WI38 (cell line): ENCODE results near the gene EFNB1.

Experiments
- H3K4me3 ChIP-seq: 2 replicates; pipeline ENCODE4 v1.5.1; 2011; ENCODE audit warnings: low read depth, mild to moderate bottlenecking, control low read depth, low read length
- TF ChIP-seq, protein P1 (sequence below): IDR thresholded peaks from 2 replicates; pipeline ENCODE4 v1.5.1; 2012; ENCODE audit warnings: low read depth, mild to moderate bottlenecking, control low read depth, low read length

EFNB1 gene

DNA sequence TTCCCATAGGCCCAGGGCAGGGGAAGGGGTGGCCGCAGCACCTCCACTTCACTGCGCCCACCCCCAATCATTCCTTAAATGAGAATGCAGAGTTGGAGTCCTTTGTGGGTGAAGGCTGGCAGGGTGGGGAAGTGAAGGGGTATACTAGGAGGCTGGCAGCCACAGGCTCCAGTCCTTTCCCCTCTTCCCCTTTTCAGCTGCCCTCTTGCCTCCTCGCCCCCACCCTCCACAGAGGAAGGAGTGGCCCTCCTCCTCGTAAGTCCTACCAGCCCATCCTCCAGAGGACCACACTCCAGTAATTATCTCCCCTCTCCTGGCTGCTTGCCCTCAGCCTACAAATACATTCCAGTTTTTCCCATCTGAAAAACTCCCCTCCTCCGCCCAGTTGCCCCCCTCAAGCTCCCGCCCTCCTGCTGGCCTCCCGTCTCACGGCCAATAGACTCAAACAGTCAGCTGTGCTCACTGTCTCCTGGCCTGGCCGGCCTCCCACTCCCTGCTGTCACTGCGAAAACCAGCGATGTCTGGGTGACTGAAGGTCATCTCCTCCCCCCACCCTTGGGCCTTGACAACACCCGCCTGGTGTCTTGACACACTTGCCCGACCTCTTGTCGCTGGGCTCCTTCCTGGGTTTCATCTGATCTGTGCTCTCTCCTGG lies 38.8 kb downstream of the EFNB1 start:
- TF ChIP-seq, protein P1, sequence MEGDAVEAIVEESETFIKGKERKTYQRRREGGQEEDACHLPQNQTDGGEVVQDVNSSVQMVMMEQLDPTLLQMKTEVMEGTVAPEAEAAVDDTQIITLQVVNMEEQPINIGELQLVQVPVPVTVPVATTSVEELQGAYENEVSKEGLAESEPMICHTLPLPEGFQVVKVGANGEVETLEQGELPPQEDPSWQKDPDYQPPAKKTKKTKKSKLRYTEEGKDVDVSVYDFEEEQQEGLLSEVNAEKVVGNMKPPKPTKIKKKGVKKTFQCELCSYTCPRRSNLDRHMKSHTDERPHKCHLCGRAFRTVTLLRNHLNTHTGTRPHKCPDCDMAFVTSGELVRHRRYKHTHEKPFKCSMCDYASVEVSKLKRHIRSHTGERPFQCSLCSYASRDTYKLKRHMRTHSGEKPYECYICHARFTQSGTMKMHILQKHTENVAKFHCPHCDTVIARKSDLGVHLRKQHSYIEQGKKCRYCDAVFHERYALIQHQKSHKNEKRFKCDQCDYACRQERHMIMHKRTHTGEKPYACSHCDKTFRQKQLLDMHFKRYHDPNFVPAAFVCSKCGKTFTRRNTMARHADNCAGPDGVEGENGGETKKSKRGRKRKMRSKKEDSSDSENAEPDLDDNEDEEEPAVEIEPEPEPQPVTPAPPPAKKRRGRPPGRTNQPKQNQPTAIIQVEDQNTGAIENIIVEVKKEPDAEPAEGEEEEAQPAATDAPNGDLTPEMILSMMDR, result no peak
- H3K4me3 ChIP-seq, result no peak overlapping the region

DNA sequence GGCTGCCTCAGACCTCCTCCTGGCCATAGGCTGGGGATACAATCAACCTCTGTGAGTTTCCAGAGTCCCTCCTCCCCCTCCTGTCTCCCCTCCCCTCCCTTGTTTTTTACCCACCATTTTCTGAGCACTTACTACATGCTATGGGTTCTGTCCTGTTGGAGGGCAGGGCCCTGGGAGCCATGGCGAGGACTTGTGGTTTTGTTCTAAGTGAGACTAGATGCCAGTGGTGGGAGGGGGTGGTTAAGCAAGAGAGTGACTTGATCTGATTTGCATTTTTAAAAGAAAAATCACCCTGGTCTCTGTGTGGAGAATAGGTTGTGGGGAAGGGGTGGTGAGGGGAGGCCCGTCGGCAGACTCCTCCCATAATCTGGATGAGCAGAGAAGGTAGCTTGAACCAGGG lies 39.5 kb downstream of the EFNB1 start:
- no peak overlapping the region for H3K4me3 ChIP-seq
- TF ChIP-seq, protein P1, result no peak

DNA sequence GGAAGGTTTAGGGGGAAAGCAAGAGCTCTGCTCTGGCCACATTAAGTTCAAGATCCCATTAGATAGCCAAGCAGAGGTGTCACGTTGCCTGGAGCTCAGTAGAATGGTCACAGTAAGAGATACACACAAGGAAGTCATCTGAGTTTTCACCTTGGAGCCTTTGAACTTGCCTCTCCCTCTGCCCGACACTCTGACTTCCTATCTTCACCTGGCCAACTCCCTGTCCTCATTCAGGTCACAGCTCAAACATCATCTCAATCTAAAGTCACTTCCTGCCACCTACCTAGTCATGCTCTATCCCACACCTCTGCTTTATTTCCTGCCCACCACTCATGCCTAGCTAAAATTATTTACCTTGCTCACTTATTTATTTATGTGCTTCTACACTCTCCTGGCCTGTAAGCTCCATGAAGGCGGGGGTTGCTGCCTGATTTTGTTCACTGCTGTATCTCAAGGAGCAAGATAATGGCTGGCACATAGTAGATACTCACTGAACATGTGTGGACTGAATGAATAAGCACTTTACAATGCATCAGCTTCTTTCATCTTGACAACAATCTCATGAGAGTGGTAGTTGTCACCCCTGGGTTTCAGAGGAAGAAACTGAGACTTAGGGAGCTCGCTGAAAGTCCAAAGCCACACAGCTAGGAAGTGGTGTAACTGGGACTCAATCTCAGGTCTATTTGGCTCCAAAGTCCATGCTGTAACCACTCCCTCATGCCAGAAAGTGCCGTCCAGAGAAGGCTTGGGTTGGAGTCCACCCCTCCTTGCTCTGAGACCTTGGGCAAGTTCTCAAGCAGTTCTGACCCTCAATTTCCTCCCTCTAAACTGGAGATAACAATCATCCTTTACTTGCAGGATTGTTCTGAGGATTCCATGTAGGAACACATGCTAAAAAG lies 40.3 kb downstream of the EFNB1 start:
- H3K4me3 ChIP-seq, result no peak overlapping the region
- TF ChIP-seq, protein P1, result no peak

DNA sequence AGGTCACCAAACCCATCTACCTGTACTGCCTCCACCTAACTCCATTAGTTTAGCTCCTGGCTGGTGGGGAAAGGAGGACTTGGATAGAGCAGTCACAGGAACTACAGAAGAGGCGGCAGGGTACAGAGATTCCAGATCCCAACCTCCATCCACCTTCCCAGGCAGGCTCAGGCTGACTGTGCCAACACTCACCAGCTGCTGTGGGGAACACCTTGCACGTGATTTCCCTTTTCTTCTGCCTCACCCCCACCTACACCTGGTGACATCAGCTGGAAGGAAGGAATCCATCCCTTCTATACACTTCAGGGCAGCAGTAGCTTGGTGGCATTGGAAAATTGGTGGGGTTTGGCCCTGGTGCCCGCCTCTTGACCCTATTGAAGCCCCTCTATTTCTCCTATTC lies 41.5 kb downstream of the EFNB1 start:
- H3K4me3 ChIP-seq, result no peak overlapping the region
- TF ChIP-seq, protein P1, result no peak

DNA sequence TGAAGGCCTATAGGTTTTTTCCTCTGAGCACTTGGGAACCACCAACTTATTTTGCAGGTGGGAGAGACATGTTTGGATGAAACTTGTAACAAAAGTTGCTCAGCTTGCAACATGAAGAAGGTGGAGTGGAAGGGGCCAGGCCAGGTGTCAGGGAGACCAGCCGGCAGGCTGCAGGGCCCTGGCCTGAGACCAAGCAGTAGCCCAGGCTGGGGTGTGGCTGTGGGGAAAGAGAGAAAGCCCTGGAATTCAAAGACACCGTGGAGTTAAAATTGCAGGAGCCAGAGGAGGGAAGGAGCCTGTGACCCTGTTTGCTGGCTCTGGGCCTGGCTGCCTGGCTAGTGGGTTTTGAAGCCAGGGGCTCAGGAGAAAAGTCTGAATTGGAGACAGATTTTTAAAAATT lies 43.4 kb downstream of the EFNB1 start:
- TF ChIP-seq, protein P1, result no peak
- no peak overlapping the region for H3K4me3 ChIP-seq

DNA sequence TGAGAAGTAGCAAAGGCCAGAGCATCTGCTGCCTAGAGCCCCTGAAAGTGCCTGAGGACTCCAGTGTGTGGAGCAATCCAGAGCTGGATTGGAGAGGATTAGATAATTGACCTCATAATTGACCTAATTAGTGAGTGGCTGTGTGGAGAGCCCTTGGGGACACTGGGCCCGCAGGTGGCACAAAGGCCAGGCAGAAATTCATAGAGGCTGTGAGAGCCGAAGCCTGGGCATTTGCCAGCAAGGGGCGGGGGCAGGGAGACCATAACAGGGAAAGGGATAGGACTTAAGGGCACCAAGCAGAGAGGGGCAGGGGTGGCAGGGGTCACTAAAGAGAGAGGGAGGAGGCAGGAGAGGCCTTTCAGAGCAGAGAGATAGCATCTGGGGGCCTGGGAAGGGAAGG lies 45.3 kb downstream of the EFNB1 start:
- TF ChIP-seq, protein P1, result no peak
- H3K4me3 ChIP-seq, result no peak overlapping the region

DNA sequence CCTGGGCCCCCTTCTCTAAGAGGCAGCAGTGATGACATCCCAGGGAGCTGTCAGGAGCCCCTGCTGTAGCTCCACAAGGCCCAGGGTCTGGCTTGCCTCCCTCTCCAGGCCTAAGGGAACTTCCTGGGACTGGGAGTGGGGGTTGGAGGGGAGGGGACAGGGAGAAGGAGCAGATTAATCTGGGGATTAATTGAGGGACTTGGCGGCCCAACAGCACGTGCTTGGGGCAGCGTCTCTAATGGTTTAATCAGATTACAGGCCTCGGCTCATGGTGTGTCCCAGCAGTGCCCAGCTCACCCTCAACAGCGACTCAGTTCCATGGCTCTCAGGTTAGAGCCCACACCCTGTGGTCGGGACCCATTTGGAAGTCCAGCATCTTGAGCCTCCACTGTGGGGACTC lies 47.9 kb downstream of the EFNB1 start:
- H3K4me3 ChIP-seq, result no peak overlapping the region

More for the DNA sequence above, 47.9 kb downstream of the EFNB1 start:
- TF ChIP-seq, protein P1, result no peak
